Nephron progenitor cell (in vitro differentiated cells): ENCODE measurements around the gene FGD4.

ENCODE experiments used
- DNase-seq: peaks from one replicate; pipeline ENCODE4 v3.0.0; 2021
- H3K27ac Mint-ChIP-seq: 2 replicates; pipeline ENCODE4 v1.8.0; 2021; ENCODE audit warnings: mild to moderate bottlenecking, moderate library complexity, mixed read lengths
- H3K27me3 Mint-ChIP-seq: 2 replicates; pipeline ENCODE4 v1.8.0; 2021; ENCODE audit warnings: mild to moderate bottlenecking, low read depth, mixed read lengths; ENCODE audit not compliant: poor library complexity
- H3K36me3 Mint-ChIP-seq: 2 replicates; pipeline ENCODE4 v1.8.0; 2021; ENCODE audit warnings: low read depth, mixed read lengths
- H3K4me1 Mint-ChIP-seq: 2 replicates; pipeline ENCODE4 v1.8.0; 2021; ENCODE audit warnings: mixed read lengths
- H3K4me3 Mint-ChIP-seq: 2 replicates; pipeline ENCODE4 v1.8.0; 2021; ENCODE audit warnings: mild to moderate bottlenecking, moderate library complexity, mixed read lengths
- H3K9me3 Mint-ChIP-seq: 2 replicates; pipeline ENCODE4 v1.8.0; 2021; ENCODE audit warnings: mild to moderate bottlenecking, moderate library complexity, mixed read lengths
- CTCF ChIP-seq: fragments of 200-600 bp; sonication (generic); IDR thresholded peaks from 2 replicates; pipeline ENCODE4 v1.5.0; 2021; ENCODE audit warnings: antibody characterized with exemption

FGD4 gene

GRCh38 chr12:32451816-32452215, 52.5 kb downstream of the FGD4 start:
- Mint-ChIP-seq H3K27ac (no peak overlapping the region), H3K4me3 (no peak overlapping the region), H3K9me3 (peaks cover 3% of the 10 kb centered on the region), H3K27me3 (no peaks in the 10 kb centered on the region), H3K4me1 (peaks cover 29% of the 10 kb centered on the region), H3K36me3 (no peaks in the 10 kb centered on the region)
- no peak for DNase-seq
- TF ChIP-seq CTCF: no peak

GRCh38 chr12:32454075-32454474, 54.7 kb downstream of the FGD4 start:
- Mint-ChIP-seq H3K27me3 (no peaks in the 10 kb centered on the region), H3K4me1 (peaks cover 15% of the 10 kb centered on the region), H3K9me3 (no peaks in the 10 kb centered on the region), H3K4me3 (no peak overlapping the region), H3K27ac (no peak overlapping the region), H3K36me3 (no peaks in the 10 kb centered on the region)
- DNase-seq: no peak
- TF ChIP-seq CTCF: no peak

GRCh38 chr12:32454866-32455265, 55.5 kb downstream of the FGD4 start:
- Mint-ChIP-seq H3K36me3 (no peaks in the 10 kb centered on the region), H3K27me3 (no peaks in the 10 kb centered on the region), H3K4me3 (no peak overlapping the region), H3K9me3 (no peaks in the 10 kb centered on the region), H3K4me1 (peaks cover 12% of the 10 kb centered on the region), H3K27ac (no peak overlapping the region)
- DNase-seq: no peak
- no peak for TF ChIP-seq CTCF

- peaks cover 8% of the 10 kb centered on the region for H3K4me1 Mint-ChIP-seq
- peak; percentile 70 for TF ChIP-seq CTCF
- H3K27ac Mint-ChIP-seq: no peak overlapping the region
- no peak overlapping the region for H3K4me3 Mint-ChIP-seq
- H3K36me3 Mint-ChIP-seq: no peaks in the 10 kb centered on the region
- H3K9me3 Mint-ChIP-seq: no peaks in the 10 kb centered on the region
- no peaks in the 10 kb centered on the region for H3K27me3 Mint-ChIP-seq
- peak; percentile 9 for DNase-seq
These were observed 56.3 kb downstream of the FGD4 start for GRCh38 chr12:32455607-32456071.

- H3K36me3 Mint-ChIP-seq: no peaks in the 10 kb centered on the region
- no peak overlapping the region for H3K4me3 Mint-ChIP-seq
- no peak for DNase-seq
- no peaks in the 10 kb centered on the region for H3K27me3 Mint-ChIP-seq
- H3K27ac Mint-ChIP-seq: no peak overlapping the region
- H3K9me3 Mint-ChIP-seq: no peaks in the 10 kb centered on the region
- no peak for TF ChIP-seq CTCF
- H3K4me1 Mint-ChIP-seq: peaks cover 5% of the 10 kb centered on the region
These were observed 58.1 kb downstream of the FGD4 start for GRCh38 chr12:32457251-32458025.

- Mint-ChIP-seq H3K27me3 (peaks cover 6% of the 10 kb centered on the region), H3K4me1 (no peaks in the 10 kb centered on the region), H3K4me3 (no peak overlapping the region), H3K36me3 (no peaks in the 10 kb centered on the region), H3K27ac (no peak overlapping the region), H3K9me3 (no peaks in the 10 kb centered on the region)
- DNase-seq: no peak
- TF ChIP-seq CTCF: no peak
These were observed 61.3 kb downstream of the FGD4 start for GRCh38 chr12:32460638-32461037.
